ENCODE measurements around the gene SPATA21.
"Not testable (repeated sequence)": the region's sequence is repeated elsewhere in the genome, so short reads cannot be mapped to it uniquely, and the experiment has no call there.

Gene SPATA21

GRCh38 chr1:16376971-16377370 lies 60.3 kb downstream of the SPATA21 start:
- no peak for DNase-seq

- DNase-seq = no peak
These were observed 61.5 kb downstream of the SPATA21 start for GRCh38 chr1:16375521-16376340.

- no peak for DNase-seq
These were observed 63.0 kb downstream of the SPATA21 start for GRCh38 chr1:16374266-16374665.

- DNase-seq = no peak
These were observed 64.5 kb downstream of the SPATA21 start for GRCh38 chr1:16372535-16373285.

GRCh38 chr1:16371725-16372124 lies 65.5 kb downstream of the SPATA21 start:
- DNase-seq = no peak

GRCh38 chr1:16369821-16370220 lies 67.4 kb downstream of the SPATA21 start:
- no peak for DNase-seq

GRCh38 chr1:16367968-16368890 lies 69.0 kb downstream of the SPATA21 start:
- DNase-seq = no peak

- peak; percentile 82 for DNase-seq
These were observed 69.8 kb downstream of the SPATA21 start for GRCh38 chr1:16367258-16367967.

- peak; percentile 89 for DNase-seq
These were observed 70.4 kb downstream of the SPATA21 start, which contains the start of gene SZRD1 for GRCh38 chr1:16366722-16367257. Gene SZRD1 (plus strand): TSS chr1:16367242. CDS start chr1:16367258, 16 bp downstream.

- DNase-seq = not testable (repeated sequence)
These were observed 72.1 kb downstream of the SPATA21 start for GRCh38 chr1:16365146-16365498.

GRCh38 chr1:16356867-16357266 lies 80.4 kb downstream of the SPATA21 start:
- no peak for DNase-seq

GRCh38 chr1:16354619-16355018 lies 82.6 kb downstream of the SPATA21 start:
- DNase-seq = no peak

- no peak for DNase-seq
These were observed 84.2 kb downstream of the SPATA21 start for GRCh38 chr1:16352842-16353535.

GRCh38 chr1:16351994-16352841 lies 85.0 kb downstream of the SPATA21 start, which contains the start of gene FBXO42:
Gene FBXO42 (minus strand): TSS chr1:16352480. CDS start chr1:16315418, 37,062 bp downstream.
- peak; percentile 88 for DNase-seq

GRCh38 chr1:16351456-16351993 lies 85.7 kb downstream of the SPATA21 start:
- no peak for DNase-seq

GRCh38 chr1:16349847-16350406 lies 87.3 kb downstream of the SPATA21 start:
- DNase-seq = no peak

Measured in stimulated activated CD4-positive, alpha-beta T cell treated with anti-CD3 and anti-CD28 coated beads, Interleukin-12 subunit alpha, Interleukin-12 subunit beta, amount 100 ng/mL, for 4 hours (primary cell).